Nephron (organoid): ENCODE measurements around the gene NFX1.

Experiments
- H3K27ac Mint-ChIP-seq, 3 experiments: 2 replicates each; pipeline ENCODE4 v1.8.0; 2020; ENCODE audit warnings: mixed read lengths in 3 of 3, mild to moderate bottlenecking in 2 of 3, moderate library complexity in 1 of 3
- H3K27me3 Mint-ChIP-seq: 2 replicates; pipeline ENCODE4 v1.8.0; 2021; ENCODE audit warnings: low read depth, mild to moderate bottlenecking, moderate library complexity, mixed read lengths
- H3K36me3 Mint-ChIP-seq: 2 replicates; pipeline ENCODE4 v1.8.0; 2020; ENCODE audit warnings: low read depth, mixed read lengths
- H3K4me1 Mint-ChIP-seq: 2 replicates; pipeline ENCODE4 v1.8.0; 2020; ENCODE audit warnings: mixed read lengths
- H3K4me3 Mint-ChIP-seq, 3 experiments: 2 replicates each; pipeline ENCODE4 v1.8.0; 2020; ENCODE audit warnings: mild to moderate bottlenecking in 3 of 3, mixed read lengths in 3 of 3, moderate library complexity in 2 of 3
- H3K9me3 Mint-ChIP-seq: 2 replicates; pipeline ENCODE4 v1.8.0; 2020; ENCODE audit warnings: mixed read lengths
- CTCF ChIP-seq, 3 experiments: fragments of 200-600 bp; sonication (generic); IDR thresholded peaks; one replicate each; pipeline ENCODE4 v1.5.0; 2021; ENCODE audit warnings: antibody characterized with exemption in 3 of 3; ENCODE audit not compliant: unreplicated experiment in 3 of 3

Gene NFX1

GRCh38 chr9:33414889-33415500 is 124.7 kb downstream of the NFX1 start:
- Mint-ChIP-seq H3K36me3 (no peaks in the 10 kb centered on the region), H3K27me3 (peaks cover 11% of the 10 kb centered on the region), H3K9me3 (no peaks in the 10 kb centered on the region), H3K4me3 (no peak overlapping the region), H3K27ac (peak overlapping the region in 1 of 3 experiments; percentile 42), H3K4me1 (peaks cover 15% of the 10 kb centered on the region)
- no peak for TF ChIP-seq CTCF (IDR thresholded peaks at IDR 0.05; ENCODE audit: unreplicated experiment in 3 of 3)

- Mint-ChIP-seq H3K27ac (peak overlapping the region in 1 of 3 experiments; percentile 42), H3K27me3 (peaks cover 11% of the 10 kb centered on the region), H3K4me3 (no peak overlapping the region), H3K4me1 (peaks cover 15% of the 10 kb centered on the region), H3K36me3 (no peaks in the 10 kb centered on the region), H3K9me3 (no peaks in the 10 kb centered on the region)
- TF ChIP-seq CTCF (IDR thresholded peaks at IDR 0.05; ENCODE audit: unreplicated experiment in 3 of 3), result peak; percentile 42 to 60 (median 58)
Measured at GRCh38 chr9:33415501-33416038, 125.3 kb downstream of the NFX1 start.

- H3K27ac Mint-ChIP-seq, result no peak overlapping the region
- H3K27me3 Mint-ChIP-seq, result peaks cover 11% of the 10 kb centered on the region
- H3K9me3 Mint-ChIP-seq, result no peaks in the 10 kb centered on the region
- no peak for TF ChIP-seq CTCF (IDR thresholded peaks at IDR 0.05; ENCODE audit: unreplicated experiment in 3 of 3)
- H3K4me1 Mint-ChIP-seq, result peaks cover 15% of the 10 kb centered on the region
- H3K36me3 Mint-ChIP-seq, result no peaks in the 10 kb centered on the region
- no peak overlapping the region for H3K4me3 Mint-ChIP-seq
Measured at GRCh38 chr9:33416996-33417395, 126.7 kb downstream of the NFX1 start.

GRCh38 chr9:33418090-33418489 is 127.8 kb downstream of the NFX1 start:
- TF ChIP-seq CTCF (IDR thresholded peaks at IDR 0.05; ENCODE audit: unreplicated experiment in 3 of 3), result no peak
- Mint-ChIP-seq H3K9me3 (no peaks in the 10 kb centered on the region), H3K36me3 (no peaks in the 10 kb centered on the region), H3K27ac (no peak overlapping the region), H3K27me3 (peaks cover 11% of the 10 kb centered on the region), H3K4me1 (peaks cover 15% of the 10 kb centered on the region), H3K4me3 (no peak overlapping the region)

- H3K9me3 Mint-ChIP-seq, result no peaks in the 10 kb centered on the region
- no peak for TF ChIP-seq CTCF (IDR thresholded peaks at IDR 0.05; ENCODE audit: unreplicated experiment in 3 of 3)
- H3K36me3 Mint-ChIP-seq, result no peaks in the 10 kb centered on the region
- H3K4me1 Mint-ChIP-seq, result peaks cover 6% of the 10 kb centered on the region
- no peak overlapping the region for H3K27ac Mint-ChIP-seq
- H3K4me3 Mint-ChIP-seq, result no peak overlapping the region
- H3K27me3 Mint-ChIP-seq, result peaks cover 11% of the 10 kb centered on the region
Measured at GRCh38 chr9:33419708-33420303, 129.5 kb downstream of the NFX1 start.
